SK-N-SH treated with all-trans-retinoic acid at 6 μM for 48 hours (cell line): ENCODE data around the gene SNX30.

Source experiments
- ATAC-seq: fragments of 200-7000 bp; cut with Tn5 transposase; 3 replicates; pipeline ENCODE4 v1.9.1; 2020; ENCODE audit warnings: mild to moderate bottlenecking, moderate library complexity
- ARNTL ChIP-seq: fragments of 450-650 bp; formaldehyde crosslinking; IDR thresholded peaks from 2 replicates; pipeline ENCODE4 v1.5.0; 2020; ENCODE audit warnings: low read depth, mild to moderate bottlenecking, moderate library complexity, borderline replicate concordance
- BACH2 ChIP-seq: fragments of 250-450 bp; sonication (Bioruptor Pico); IDR thresholded peaks from 2 replicates; pipeline ENCODE4 v1.9.0; 2021; ENCODE audit warnings: mild to moderate bottlenecking, borderline replicate concordance
- CREB5 ChIP-seq: fragments of 250-450 bp; sonication (Bioruptor Pico); IDR thresholded peaks from 2 replicates; pipeline ENCODE4 v1.5.1; 2020; ENCODE audit warnings: low read depth, mild to moderate bottlenecking, moderate library complexity
- CSDC2 ChIP-seq: fragments of 250-450 bp; sonication (Bioruptor Pico); IDR thresholded peaks from 2 replicates; pipeline ENCODE4 v1.5.0; 2020; ENCODE audit warnings: mild to moderate bottlenecking, moderate library complexity
- ESRRG ChIP-seq: fragments of 250-450 bp; sonication (Bioruptor Pico); IDR thresholded peaks from 2 replicates; pipeline ENCODE4 v1.6.1; 2021; ENCODE audit warnings: mild to moderate bottlenecking
- GLIS3 ChIP-seq: fragments of 250-450 bp; sonication (Bioruptor Pico); IDR thresholded peaks from 2 replicates; pipeline ENCODE4 v1.5.0; 2020; ENCODE audit warnings: mild to moderate bottlenecking, moderate library complexity
- ISL1 ChIP-seq: fragments of 250-450 bp; sonication (Bioruptor Pico); IDR thresholded peaks from 2 replicates; pipeline ENCODE4 v2.1.2; 2022; ENCODE audit warnings: mild to moderate bottlenecking, moderate library complexity
- PATZ1 ChIP-seq: fragments of 250-450 bp; sonication (Bioruptor Pico); IDR thresholded peaks from 2 replicates; pipeline ENCODE4 v1.8.0; 2020; ENCODE audit warnings: mild to moderate bottlenecking, moderate library complexity, borderline replicate concordance
- POU6F1 ChIP-seq: fragments of 250-450 bp; sonication (Bioruptor Pico); IDR thresholded peaks from 2 replicates; pipeline ENCODE4 v1.8.0; 2021; ENCODE audit warnings: low read depth, mild to moderate bottlenecking, moderate library complexity, borderline replicate concordance
- PPARA ChIP-seq: fragments of 250-450 bp; sonication (Bioruptor Pico); IDR thresholded peaks from 2 replicates; pipeline ENCODE4 v1.5.0; 2020; ENCODE audit warnings: mild to moderate bottlenecking, borderline replicate concordance
- RARB ChIP-seq: fragments of 250-450 bp; sonication (Bioruptor Pico); IDR thresholded peaks from 2 replicates; pipeline ENCODE4 v1.8.0; 2021; ENCODE audit warnings: mild to moderate bottlenecking, moderate library complexity
- SNAI2 ChIP-seq: fragments of 250-450 bp; sonication (Bioruptor Pico); IDR thresholded peaks from 2 replicates; pipeline ENCODE4 v1.5.0; 2020; ENCODE audit warnings: mild to moderate bottlenecking, moderate library complexity
- TOX ChIP-seq: fragments of 250-450 bp; sonication (Bioruptor Pico); IDR thresholded peaks from 2 replicates; pipeline ENCODE4 v1.8.0; 2021; ENCODE audit warnings: mild to moderate bottlenecking, moderate library complexity, borderline replicate concordance
- TSHZ2 ChIP-seq: fragments of 250-450 bp; sonication (Bioruptor Pico); IDR thresholded peaks from 2 replicates; pipeline ENCODE4 v1.5.0; 2020; ENCODE audit warnings: mild to moderate bottlenecking, moderate library complexity
- ZC3H10 ChIP-seq: fragments of 250-450 bp; sonication (Bioruptor Pico); IDR thresholded peaks from 2 replicates; pipeline ENCODE4 v1.5.1; 2021; ENCODE audit warnings: mild to moderate bottlenecking, moderate library complexity
- ZFP3 ChIP-seq: fragments of 250-450 bp; sonication (Bioruptor Pico); IDR thresholded peaks from 2 replicates; pipeline ENCODE4 v1.5.0; 2020; ENCODE audit warnings: mild to moderate bottlenecking, moderate library complexity
- ZFP30 ChIP-seq: fragments of 450-650 bp; formaldehyde crosslinking; IDR thresholded peaks from 2 replicates; pipeline ENCODE4 v1.5.0; 2022; ENCODE audit warnings: mild to moderate bottlenecking, moderate library complexity
- ZNF565 ChIP-seq: fragments of 450-650 bp; formaldehyde crosslinking; conservative IDR thresholded peaks from 2 replicates; pipeline ENCODE4 v1.5.0; 2020; ENCODE audit warnings: low read depth, mild to moderate bottlenecking, moderate library complexity
- ZNF70 ChIP-seq: fragments of 450-650 bp; formaldehyde crosslinking; IDR thresholded peaks from 2 replicates; pipeline ENCODE4 v1.5.0; 2020; ENCODE audit warnings: mild to moderate bottlenecking, moderate library complexity
- ZNF8 ChIP-seq: fragments of 450-650 bp; formaldehyde crosslinking; IDR thresholded peaks from 2 replicates; pipeline ENCODE4 v1.5.0; 2020; ENCODE audit warnings: mild to moderate bottlenecking, moderate library complexity

The SNX30 gene

GRCh38 chr9:112911736-112912135, 161.2 kb downstream of the SNX30 start:
- no peak for TF ChIP-seq ZNF565 (CRISPR knock-in tag)
- no peak for TF ChIP-seq TSHZ2
- no peak for TF ChIP-seq ZFP30 (CRISPR knock-in tag)
- TF ChIP-seq ESRRG (CRISPR knock-in tag): no peak
- TF ChIP-seq ISL1: no peak
- TF ChIP-seq BACH2 (CRISPR knock-in tag): no peak
- no peak for TF ChIP-seq GLIS3 (CRISPR knock-in tag)
- TF ChIP-seq ZNF70 (CRISPR knock-in tag): no peak
- no peak for TF ChIP-seq ARNTL
- TF ChIP-seq SNAI2 (CRISPR knock-in tag): no peak
- TF ChIP-seq CSDC2 (CRISPR knock-in tag): no peak
- TF ChIP-seq RARB (CRISPR knock-in tag): no peak
- no peak for TF ChIP-seq CREB5 (CRISPR knock-in tag)
- no peak for TF ChIP-seq TOX (CRISPR knock-in tag)
- no peak for TF ChIP-seq ZFP3
- TF ChIP-seq PATZ1: no peak
- no peak for TF ChIP-seq PPARA
- no peak for TF ChIP-seq ZNF8
- TF ChIP-seq ZC3H10 (CRISPR knock-in tag): no peak
- no peak for TF ChIP-seq POU6F1 (CRISPR knock-in tag)
- no peak for ATAC-seq

GRCh38 chr9:112912636-112913035, 162.1 kb downstream of the SNX30 start:
- no peak for ATAC-seq
- TF ChIP-seq POU6F1 (CRISPR knock-in tag): no peak
- no peak for TF ChIP-seq CSDC2 (CRISPR knock-in tag)
- no peak for TF ChIP-seq RARB (CRISPR knock-in tag)
- no peak for TF ChIP-seq GLIS3 (CRISPR knock-in tag)
- no peak for TF ChIP-seq ZFP3
- no peak for TF ChIP-seq TSHZ2
- no peak for TF ChIP-seq ZNF70 (CRISPR knock-in tag)
- TF ChIP-seq ARNTL: no peak
- TF ChIP-seq ZNF8: no peak
- no peak for TF ChIP-seq BACH2 (CRISPR knock-in tag)
- no peak for TF ChIP-seq ESRRG (CRISPR knock-in tag)
- TF ChIP-seq ZNF565 (CRISPR knock-in tag): no peak
- no peak for TF ChIP-seq PPARA
